ENCODE measurements around the gene ECE2. TPM values are rescaled to one million over a fixed set of nuclear protein-coding genes. Genes with fewer than 3 reads are reported as not detected.

ECE2 gene
- polyA plus RNA-seq, 1 donor from 2014 or later, result 0.22 TPM

GRCh38 chr3:184257083-184257915, 18.5 kb upstream of the ECE2 start:
- Histone ChIP-seq H3K79me2 (replicated peaks; ENCODE audit: insufficient read depth, low read length) (no peaks in the 10 kb centered on the region), H4K20me1 (ENCODE audit: insufficient read depth) (no peaks in the 10 kb centered on the region), H3K4me3 (ENCODE audit: low read length) (no peak overlapping the region), H3K27ac (ENCODE audit: low read length) (no peak overlapping the region), H3K9ac (ENCODE audit: low read length) (no peak overlapping the region), H3K36me3 (ENCODE audit: insufficient read depth, low read length) (no peaks in the 10 kb centered on the region), H3K9me3 (ENCODE audit: low read length) (no peaks in the 10 kb centered on the region), H3K27me3 (ENCODE audit: insufficient read depth, low read depth, low read length) (peaks cover 34% of the 10 kb centered on the region), H3K4me2 (ENCODE audit: low read length) (no peak overlapping the region), H3K9me2 (ENCODE audit: insufficient read depth, low read length) (no peaks in the 10 kb centered on the region), H3F3A (ENCODE audit: insufficient read depth, low read length, poor library complexity, severe bottlenecking) (no peaks in the 10 kb centered on the region), H2AFZ (ENCODE audit: low read depth, low read length) (no peak overlapping the region)
- TF ChIP-seq TAF1 (IDR thresholded peaks at IDR 0.05; ENCODE audit: low read depth), result no peak
- TF ChIP-seq EP300 (conservative IDR thresholded peaks at IDR 0.05; ENCODE audit: poor library complexity, severe bottlenecking), result no peak
- TF ChIP-seq SMC3 (conservative IDR thresholded peaks at IDR 0.05; ENCODE audit: poor library complexity), result no peak
- no peak for TF ChIP-seq EZH2 (IDR thresholded peaks at IDR 0.05; ENCODE audit: borderline replicate concordance, insufficient read depth, low read length, poor library complexity, severe bottlenecking)
- no peak for TF ChIP-seq REST (IDR thresholded peaks at IDR 0.05; ENCODE audit: borderline replicate concordance)
- TF ChIP-seq POLR2AphosphoS5 (IDR thresholded peaks at IDR 0.05), result no peak
- no peak for TF ChIP-seq RAD21 (conservative IDR thresholded peaks at IDR 0.05)

- Histone ChIP-seq H3K79me2 (replicated peaks; ENCODE audit: insufficient read depth, low read length) (no peaks in the 10 kb centered on the region), H3K9me3 (ENCODE audit: low read length) (no peaks in the 10 kb centered on the region), H3K9ac (ENCODE audit: low read length) (peak overlapping the region; percentile 22), H3K27me3 (ENCODE audit: insufficient read depth, low read depth, low read length) (peaks cover 47% of the 10 kb centered on the region), H3K9me2 (ENCODE audit: insufficient read depth, low read length) (no peaks in the 10 kb centered on the region), H2AFZ (ENCODE audit: low read depth, low read length) (no peak overlapping the region), H3K27ac (ENCODE audit: low read length) (no peak overlapping the region), H3K4me2 (ENCODE audit: low read length) (no peak overlapping the region), H3K36me3 (ENCODE audit: insufficient read depth, low read length) (no peaks in the 10 kb centered on the region), H3F3A (ENCODE audit: insufficient read depth, low read length, poor library complexity, severe bottlenecking) (no peaks in the 10 kb centered on the region), H3K4me3 (ENCODE audit: low read length) (peak overlapping the region; percentile 54), H4K20me1 (ENCODE audit: insufficient read depth) (no peaks in the 10 kb centered on the region)
- TF ChIP-seq POLR2AphosphoS5 (IDR thresholded peaks at IDR 0.05) (no peak), RAD21 (conservative IDR thresholded peaks at IDR 0.05) (no peak), MXI1 (conservative IDR thresholded peaks at IDR 0.05; ENCODE audit: poor library complexity, severe bottlenecking) (no peak), TAF1 (IDR thresholded peaks at IDR 0.05; ENCODE audit: low read depth) (no peak), EP300 (conservative IDR thresholded peaks at IDR 0.05; ENCODE audit: poor library complexity, severe bottlenecking) (no peak), EZH2 (IDR thresholded peaks at IDR 0.05; ENCODE audit: borderline replicate concordance, insufficient read depth, low read length, poor library complexity, severe bottlenecking) (no peak), SMC3 (conservative IDR thresholded peaks at IDR 0.05; ENCODE audit: poor library complexity) (no peak), REST (IDR thresholded peaks at IDR 0.05; ENCODE audit: borderline replicate concordance) (no peak), CTCF (IDR thresholded peaks at IDR 0.05; ENCODE audit: poor library complexity, severe bottlenecking) (no peak)
These were observed 16.9 kb upstream of the ECE2 start for GRCh38 chr3:184258926-184259325.
